HG03139 (cell line): ENCODE measurements around the gene ZNF322.
A peak's percentile ranks its signal among the peaks of the same experiment; 100 is the strongest.

ENCODE experiments used
- ATAC-seq: cut with Tn5 transposase; IDR thresholded peaks from one replicate; pipeline ENCODE4 v1.9.1; 2021; ENCODE audit not compliant: unreplicated experiment

The ZNF322 gene

DNA sequence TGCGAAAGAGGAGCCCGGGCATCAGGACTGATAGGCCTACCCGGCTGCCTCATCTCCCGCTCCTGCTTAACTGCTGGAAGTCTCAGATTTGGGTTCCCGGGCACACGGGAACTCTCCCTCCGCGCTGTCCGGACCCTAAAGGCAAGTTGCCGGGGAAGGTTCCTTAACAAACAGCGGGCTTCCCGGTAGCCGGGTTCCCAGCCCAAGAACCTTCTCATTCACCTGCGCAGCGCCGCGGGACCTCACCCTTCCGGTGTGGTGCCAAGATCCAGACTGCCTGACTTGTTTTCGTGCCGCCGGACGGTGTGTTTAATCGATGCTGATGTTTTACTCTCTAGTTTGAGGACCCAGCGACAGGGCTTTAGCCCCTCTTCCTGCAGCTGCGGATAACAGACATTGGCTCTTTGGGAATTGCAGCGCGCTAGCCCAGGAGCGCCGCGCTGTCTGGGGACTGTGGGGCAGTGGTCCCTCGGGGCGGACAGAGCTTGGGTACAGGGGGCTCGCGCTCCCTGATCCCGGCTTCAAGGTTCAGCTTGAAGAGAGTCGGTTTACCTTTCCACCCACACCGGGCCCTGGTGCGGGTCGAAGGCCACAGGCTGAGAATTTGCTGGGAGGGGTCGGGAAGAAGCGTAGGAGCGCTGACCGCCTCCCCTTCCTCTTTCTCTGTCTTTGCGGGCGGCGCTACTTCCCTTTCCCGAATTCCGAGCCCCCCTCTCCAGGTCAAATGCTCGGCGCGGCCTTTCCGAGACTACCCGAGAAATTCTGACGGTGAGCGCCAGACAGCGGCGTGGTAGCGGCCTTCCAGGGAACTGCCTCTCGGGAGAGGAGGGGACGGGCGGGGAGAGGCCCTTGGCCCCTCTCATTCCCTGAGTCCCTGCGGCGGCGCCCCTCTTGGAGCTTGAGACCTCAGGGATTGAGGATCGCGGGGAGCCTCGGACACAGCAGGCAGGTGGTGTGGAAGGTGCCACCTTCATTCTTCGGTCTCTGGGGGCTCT, 45.6 kb downstream of the ZNF322 start:
- ATAC-seq, result no peak

DNA sequence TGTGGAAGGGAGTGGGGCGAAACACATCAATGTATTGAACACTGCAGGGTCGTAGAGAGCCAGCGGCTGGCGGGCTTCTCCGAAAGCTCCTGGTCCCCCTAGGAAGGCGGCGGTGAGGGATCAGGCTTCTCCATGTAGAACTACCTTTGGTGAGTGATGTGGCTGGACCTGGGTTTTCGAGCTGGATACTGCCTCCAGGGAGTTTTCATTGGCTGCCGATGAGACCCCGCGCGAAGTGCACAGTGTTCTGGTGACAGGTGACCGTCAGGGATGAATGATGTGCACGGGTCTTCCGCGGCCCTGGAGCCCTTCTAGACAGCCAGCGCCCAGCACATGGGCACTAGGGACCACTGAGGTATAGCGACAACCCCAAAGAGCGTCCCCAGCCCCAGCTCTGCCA, 46.3 kb downstream of the ZNF322 start:
- ATAC-seq, result no peak

DNA sequence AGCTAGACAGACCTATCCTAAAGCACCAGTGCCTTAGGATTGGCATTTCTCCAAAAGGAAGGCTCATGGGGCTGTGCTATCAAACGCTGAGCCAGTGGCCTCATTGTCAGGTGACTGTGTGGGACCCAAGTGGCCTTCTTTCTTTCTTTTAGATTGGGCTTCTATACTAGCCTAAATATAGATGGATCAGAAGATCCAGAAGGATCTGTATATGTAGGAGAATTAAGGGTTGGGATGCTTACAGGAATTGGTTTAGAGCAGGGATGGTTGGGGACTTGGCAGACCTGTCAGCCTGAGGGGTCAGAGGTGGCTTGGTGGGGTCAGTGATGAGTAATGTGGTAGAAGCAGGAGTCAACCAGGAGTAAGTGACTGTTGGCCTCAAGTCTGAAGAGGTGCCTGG, 47.9 kb downstream of the ZNF322 start:
- ATAC-seq, result no peak

DNA sequence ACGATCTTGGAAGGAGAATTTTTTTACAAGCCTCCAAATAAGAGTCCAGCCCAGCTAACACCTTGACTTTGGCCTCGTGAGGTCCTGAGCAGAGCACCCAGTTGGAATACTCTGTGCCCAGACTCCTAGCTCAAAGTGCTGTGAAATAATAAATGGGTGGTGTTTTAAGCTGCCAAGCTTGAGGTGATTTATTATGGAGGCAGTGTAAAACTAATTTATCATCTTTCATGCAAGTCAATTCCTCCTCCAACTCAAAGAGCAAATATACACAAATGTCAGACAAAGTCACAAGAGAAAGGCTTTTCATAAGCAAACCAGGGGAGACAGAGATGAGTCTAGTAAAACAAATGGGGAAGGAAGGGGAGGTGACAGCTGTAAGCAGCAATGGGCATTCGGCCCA, 50.1 kb downstream of the ZNF322 start:
- ATAC-seq, result no peak

DNA sequence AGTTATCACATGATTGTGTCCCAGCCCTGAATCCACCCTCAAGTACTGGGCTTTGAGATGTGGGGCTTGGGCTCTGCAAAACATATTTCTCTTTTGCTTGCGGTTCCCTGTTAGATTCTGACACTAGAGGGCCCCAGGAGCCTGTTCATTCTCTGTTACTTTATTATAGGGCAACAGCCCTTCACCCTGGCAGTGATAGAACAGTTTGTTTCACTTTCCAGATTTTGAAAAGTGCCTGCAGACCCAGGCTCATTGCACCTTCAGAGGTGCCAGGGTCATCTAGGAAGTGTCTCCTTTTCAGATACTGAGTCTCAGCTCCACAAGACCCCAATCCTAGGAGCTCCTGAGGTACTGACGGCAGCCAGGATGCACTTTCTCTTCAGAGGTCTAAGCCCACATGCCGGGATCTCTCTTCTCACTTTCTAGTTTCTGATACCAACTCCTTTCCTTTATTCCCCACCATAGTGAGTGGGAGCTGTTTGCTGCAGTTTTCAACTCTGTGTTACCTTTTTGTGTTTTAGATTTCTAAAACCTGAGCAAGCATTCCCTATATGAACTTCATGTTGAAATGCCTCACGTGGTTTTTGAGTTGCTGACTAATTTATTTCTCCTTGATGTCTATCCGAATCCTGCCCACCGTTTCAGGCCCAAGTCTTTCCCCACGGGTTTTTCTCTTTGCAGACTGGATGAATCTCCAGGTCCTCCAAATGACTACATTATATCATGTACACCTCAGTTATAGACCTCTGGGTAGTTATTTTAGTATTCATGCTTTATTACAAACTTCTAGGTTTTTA, 51.9 kb downstream of the ZNF322 start:
- ATAC-seq, result no peak

DNA sequence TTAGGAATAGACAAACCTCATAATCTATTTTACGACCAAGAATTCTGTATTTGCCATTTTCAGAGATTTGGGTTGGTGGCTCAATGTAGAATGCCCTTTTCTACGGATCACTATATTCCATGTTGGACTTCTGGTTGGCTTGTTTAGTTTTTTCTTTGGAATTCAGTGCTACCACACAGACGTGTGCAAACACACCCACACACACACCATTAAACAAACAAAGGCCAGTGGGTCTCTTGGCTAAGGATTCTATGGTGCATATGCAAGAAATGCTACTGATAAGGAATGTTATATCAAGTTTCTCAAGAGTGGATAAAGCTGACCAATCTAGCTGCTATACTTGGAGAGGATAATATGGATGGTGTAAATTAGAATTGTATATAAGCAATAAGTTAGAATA, 54.7 kb downstream of the ZNF322 start:
- ATAC-seq, result no peak

DNA sequence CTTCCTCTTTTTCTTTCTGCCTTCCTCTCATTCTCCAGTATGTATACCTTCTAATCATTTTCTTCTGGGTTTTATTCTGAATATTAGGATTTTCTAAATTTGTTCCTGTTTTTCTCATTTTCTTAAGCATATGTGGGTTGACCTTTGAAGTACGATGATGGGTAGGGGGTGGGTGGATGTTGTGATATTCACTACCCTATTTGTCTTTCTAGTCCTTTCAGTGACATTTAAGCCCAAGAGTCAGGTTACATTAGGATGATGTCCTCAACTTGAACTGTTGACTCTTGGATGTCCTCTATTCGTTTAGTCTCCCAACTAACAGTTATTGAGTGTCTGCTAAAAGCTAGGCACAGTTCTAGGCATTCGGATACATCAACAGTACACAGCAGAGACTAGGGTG, 55.5 kb downstream of the ZNF322 start:
- ATAC-seq, result no peak

DNA sequence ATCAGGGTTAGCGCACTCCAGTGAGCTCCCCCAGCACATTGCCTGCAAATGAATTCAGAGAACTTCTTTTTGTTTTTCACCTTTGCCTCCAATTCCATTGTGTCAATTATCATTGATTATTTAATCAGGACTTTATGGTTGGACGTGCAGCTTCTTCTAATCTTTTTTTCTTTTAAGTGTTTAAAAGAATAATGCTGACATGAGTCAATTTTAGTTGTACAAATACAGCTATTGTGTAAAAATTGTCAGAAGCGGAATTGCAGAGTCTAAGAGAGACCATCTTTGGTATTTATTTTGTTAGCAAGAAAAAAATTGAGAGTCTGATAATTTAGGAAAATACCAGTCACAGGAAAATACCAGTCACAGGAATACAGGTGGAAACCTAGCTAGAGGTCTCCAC, 57.3 kb downstream of the ZNF322 start:
- ATAC-seq, result no peak

DNA sequence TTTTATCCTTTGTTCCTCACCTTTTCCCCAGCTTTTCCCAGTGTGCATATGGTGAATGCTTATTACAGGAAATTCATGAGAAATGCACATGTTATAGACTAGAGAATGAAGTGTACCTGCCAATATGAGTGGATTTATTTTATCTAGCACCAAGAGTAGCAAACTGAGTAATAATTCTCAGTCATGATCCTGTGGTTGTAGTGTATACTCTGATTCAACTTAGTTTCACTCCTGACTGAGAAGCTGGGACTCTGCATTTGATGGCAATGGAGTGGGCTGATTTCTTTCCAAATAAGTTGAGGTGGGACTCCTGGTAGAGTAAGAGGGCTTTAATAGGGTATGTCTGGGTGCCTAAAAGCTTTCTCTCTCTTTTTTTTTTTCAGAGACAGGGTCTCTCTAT, 58.8 kb downstream of the ZNF322 start:
- ATAC-seq, result no peak

DNA sequence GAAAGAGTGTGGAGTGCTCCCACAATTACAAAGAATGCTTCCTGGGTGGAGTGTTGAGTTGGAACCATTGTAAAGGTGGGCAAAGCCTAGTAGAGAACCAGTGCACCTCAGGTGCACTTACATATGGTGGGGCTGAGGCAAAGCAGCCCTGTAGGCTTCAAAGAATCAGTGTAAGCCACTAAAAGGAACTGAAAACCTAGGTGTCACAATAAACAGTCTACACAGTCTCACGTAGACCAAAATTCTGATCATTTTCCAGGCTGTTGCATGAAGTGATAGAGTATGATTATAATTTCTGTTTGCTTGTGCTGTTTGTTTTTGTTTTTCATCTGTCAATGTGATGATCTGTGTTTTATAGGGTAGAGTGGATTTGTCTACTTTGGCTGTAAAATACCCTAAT, 60.0 kb downstream of the ZNF322 start:
- no peak for ATAC-seq

DNA sequence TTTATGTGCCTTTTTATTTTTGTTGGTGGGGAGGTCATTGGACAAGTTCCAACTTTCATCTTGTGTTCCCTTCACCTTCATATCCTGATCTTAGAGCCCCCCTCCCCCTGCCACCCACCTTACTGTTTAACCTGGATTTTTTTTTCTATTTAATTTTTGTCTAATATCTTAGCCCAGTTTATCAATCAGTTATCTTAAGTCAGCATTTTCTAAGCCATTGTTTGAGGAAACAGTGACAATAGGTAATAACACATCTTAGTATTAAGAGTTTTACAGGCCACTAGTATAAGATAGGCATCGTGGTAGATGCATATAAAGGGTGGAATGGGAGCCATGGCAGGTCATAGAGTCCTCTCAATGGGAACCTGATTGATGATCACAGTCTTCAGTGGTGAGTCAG, 60.4 kb downstream of the ZNF322 start:
- ATAC-seq, result no peak

DNA sequence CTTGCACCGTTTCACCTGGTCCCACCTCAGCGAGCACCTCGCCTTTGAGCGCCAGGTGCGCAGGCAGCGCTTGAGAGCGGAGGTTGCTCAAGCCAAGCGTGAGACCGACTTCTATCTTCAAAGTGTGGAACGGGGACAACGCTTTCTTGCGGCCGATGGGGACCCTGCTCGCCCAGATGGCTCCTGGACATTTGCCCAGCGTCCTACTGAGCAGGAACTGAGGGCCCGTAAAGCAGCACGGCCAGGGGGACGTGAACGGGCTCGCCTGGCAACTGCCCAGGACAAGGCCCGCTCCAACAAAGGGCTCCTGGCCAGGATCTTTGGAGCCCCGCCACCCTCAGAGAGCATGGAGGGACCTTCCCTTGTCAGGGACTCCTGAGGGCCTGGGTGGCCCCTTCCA, 61.3 kb downstream of the ZNF322 start:
- no peak for ATAC-seq

DNA sequence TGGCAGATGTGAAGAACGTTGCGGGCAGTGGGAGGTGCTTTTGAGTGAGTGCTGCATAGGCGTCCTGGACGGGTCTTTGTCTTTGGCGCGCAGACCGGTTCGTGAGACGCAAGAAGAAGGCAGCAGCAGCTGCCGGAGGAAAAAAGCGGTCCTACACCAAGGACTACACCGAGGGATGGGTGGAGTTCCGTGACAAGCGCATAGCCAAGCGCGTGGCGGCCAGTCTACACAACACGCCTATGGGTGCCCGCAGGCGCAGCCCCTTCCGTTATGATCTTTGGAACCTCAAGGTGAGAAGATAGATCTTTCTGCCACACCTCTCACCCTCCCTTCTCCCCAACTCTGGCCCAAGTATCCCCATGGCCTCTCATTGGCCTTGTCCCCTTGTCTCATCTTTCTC, 61.7 kb downstream of the ZNF322 start:
- no peak for ATAC-seq

DNA sequence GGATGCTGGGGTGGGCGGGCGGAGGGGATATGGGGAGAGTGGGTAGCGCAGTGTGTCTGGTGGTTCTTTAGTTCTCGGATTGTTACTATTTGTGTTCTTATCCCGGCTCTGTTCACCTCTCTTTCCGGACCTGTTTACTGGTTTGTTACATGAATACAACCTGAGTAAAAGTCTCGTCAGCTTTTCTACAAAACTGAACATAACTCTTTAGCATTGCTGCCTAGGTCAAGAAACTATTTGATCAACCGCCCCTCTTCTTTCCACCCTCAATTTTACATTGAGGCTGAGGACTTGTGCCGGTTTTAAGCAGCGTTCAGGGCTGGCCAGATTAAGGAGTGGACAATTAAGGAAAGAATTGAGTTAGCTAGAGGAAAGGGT, 62.2 kb downstream of the ZNF322 start:
- no peak for ATAC-seq

DNA sequence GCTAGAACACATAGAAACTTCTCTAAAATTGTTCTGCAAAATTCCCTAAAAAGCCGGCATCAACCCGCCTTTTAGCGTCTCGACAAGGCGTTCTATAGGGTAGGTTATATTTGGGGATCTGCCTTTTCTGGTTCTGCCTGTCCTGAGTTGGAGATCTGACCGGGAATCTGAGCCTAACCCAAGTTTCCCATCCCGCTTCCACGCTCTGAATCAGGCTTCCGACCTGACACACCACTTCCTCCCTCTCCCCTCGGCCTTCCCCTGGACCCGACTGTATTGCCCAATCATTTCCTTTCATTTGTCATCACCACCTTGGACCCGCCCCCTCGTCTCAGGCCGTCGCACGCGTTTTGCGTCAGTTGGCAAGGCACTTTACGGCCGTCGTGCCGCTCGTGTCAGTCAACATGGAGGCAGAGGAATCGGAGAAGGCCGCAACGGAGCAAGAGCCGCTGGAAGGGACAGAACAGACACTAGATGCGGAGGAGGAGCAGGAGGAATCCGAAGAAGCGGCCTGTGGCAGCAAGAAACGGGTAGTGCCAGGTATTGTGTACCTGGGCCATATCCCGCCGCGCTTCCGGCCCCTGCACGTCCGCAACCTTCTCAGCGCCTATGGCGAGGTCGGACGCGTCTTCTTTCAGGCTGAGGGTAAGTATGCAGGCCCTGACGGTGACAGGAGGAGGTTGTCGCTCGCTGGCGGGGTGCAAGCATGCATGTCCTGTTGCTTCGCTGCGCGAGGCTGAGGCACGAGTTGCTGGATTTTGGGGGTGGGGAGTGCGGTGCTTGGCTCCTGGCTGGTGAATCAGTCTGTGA, 62.8 kb downstream of the ZNF322 start, which contains the start of gene ABT1:
TSS of gene ABT1 (plus strand) at position 375 of the 810 bp plus-strand sequence. CDS start at position 405, 30 bp downstream.
- peak; percentile 85 for ATAC-seq

DNA sequence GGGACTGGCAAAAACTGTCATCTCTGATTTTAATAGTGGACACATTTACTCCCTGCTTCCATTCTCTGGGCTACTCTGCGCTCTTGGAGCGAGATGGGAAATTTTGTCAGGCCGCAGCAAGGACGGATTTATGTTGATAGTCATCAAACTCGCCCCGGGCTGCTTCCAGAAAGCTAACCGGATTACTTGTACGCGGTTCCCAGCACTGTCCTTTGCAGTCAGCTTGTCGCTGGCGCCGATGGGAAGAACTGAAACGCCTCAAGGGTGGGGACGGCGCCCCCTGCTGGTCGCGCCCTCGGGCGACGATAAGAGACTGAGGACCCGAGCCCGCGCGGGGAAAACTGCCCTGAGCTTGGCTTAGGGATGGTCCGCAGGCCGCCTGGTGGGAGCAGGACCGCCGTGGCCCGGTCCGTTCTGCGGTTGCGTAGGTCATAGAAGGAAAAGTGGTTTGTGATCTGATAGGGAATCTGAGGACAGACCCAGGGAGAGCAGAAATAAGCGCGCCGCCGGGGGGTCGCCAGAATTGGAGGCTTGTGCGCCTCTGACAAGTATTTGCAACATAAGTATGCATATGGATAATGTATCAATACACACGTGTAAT, 63.8 kb downstream of the ZNF322 start:
- ATAC-seq, result peak; percentile 43

DNA sequence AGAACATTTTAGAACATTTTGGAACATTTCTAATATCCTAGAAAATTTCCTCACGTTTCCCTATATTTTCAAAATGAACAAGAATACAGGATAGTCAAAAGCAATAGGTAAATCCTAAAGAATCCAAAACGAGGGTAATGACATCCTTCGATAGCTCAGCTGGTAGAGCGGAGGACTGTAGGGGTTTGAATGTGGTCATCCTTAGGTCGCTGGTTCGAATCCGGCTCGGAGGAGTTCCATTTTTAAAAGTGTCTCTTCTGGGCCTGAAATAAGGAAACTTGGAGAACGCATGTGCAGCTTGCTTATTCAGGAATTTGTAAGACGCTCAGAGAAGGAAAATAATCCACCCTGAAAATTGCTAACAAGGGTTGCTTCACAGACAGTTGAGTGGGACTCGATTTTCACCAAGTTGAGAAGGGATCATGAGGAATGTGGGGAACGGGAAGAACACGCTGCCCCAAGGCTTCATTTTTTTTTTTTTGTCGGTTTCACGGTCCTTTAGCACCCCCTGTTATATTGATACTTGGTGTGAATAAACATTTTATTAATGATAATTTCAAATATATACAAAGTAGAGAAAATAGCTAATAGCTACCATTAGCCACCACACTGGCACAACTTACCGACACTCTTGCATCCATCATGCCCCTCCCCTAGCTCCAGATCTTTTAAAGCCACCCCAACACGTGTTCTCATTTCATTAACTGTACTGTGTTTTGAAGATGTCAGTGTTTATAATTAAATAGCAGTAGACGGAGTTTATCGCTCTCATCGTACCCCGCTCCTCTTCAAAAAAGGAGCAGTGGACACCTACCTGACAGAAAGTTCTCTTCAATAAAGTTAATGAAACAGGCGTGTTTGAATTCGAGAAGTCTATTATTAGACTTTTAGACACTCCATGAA, 64.6 kb downstream of the ZNF322 start:
- no peak for ATAC-seq

DNA sequence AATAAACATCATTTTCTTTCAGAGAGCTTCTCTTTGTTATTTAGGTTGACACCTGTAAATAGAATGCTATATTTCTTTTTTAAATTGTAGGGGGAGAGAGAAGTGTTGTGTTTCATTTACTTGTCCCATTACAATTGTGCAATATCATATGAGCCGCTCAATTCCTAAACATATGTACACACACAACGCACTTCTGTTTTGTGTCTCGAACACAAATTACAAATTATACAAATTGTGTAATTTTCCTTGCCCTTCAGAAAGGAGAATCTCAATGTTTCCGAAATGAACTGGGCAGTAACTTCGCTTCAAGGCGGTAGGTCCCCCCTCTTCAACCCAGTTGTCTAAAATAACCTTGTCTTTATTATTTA, 65.4 kb downstream of the ZNF322 start:
- no peak for ATAC-seq

DNA sequence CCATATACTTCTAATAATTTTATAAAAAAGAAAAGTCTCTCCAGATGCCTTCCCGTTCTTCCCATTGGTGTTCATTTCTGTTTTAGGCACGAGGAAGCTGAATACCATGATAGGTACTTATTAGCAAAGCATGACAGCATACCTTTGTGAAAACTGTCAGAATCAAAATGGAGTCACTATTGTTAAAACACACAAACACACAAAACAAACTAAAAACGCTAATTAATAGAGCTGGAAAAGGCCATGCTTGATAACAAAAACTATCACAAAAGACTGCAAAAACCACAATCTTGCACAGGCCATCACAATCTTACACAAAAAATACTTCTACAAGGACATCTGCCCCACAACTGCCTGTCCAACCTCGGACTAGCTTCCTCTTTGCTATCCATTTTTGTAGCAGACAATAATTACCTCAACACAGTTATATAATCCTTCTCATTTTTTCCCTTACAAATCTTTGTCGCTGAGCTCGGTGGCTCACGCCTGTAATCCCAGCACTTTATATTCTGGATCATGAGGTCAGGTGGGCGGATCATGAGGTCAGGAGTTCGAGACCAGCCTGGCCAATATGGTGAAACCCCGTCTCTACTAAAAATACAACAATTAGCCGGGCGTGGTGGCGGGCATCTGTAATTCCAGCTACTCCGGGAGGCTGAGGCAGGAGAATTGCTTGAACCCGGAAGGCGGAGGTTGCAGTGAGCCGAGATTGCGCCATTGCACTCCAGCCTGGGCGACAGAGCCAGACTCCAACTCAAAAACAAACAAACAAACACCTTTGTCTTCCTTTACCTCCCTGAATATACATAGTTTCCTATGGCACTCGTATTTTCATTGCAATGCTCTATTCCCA, 66.0 kb downstream of the ZNF322 start:
- ATAC-seq, result no peak
